ENCODE data around the gene FN1. TPM values are rescaled to one million over a fixed set of nuclear protein-coding genes. Genes with fewer than 3 reads are reported as not detected.

FN1 gene
- total and polyA plus RNA-seq, 4 donors, result 339 to 1,753 (median 934) TPM

GRCh38 chr2:215374642-215375466 lies 61.0 kb downstream of the FN1 start:
- Histone ChIP-seq H3K4me3 (no peak overlapping the region), H3K9ac (ENCODE audit: insufficient read depth in 1 of 2, low read length in 2 of 2) (no peak overlapping the region), H3K27me3 (ENCODE audit: control insufficient read depth in 3 of 3, insufficient read depth in 3 of 3, low read length in 2 of 3) (no peaks in the 10 kb centered on the region), H3K9me3 (ENCODE audit: control insufficient read depth in 4 of 4, insufficient read depth in 3 of 4, low read length in 3 of 4) (no peaks in the 10 kb centered on the region), H3K4me1 (ENCODE audit: control insufficient read depth in 5 of 5, insufficient read depth in 5 of 5, low read length in 5 of 5) (no peaks in the 10 kb centered on the region), H3K27ac (ENCODE audit: low read depth in 1 of 2, low read length in 1 of 2) (no peak overlapping the region), H3K36me3 (ENCODE audit: control insufficient read depth in 4 of 4, insufficient read depth in 4 of 4, low read length in 4 of 4) (peaks cover 17 to 75% (median 46%) of the 10 kb centered on the region in 4 donors)
- TF ChIP-seq CTCF (IDR thresholded peaks at IDR 0.05; ENCODE audit: control extremely low read depth, extremely low read depth), result no peak
- WGBS, 2 donors, result 95 to 97% methylated on average over 10 of the region's 10 CpGs
- DNase-seq, result no peak
- ATAC-seq (ENCODE audit: insufficient read depth, low FRiP score), result no peak

- no peak overlapping the region for H3K4me3 ChIP-seq
- peaks cover 14 to 76% (median 47%) of the 10 kb centered on the region in 4 donors for H3K36me3 ChIP-seq (ENCODE audit: control insufficient read depth in 4 of 4, insufficient read depth in 4 of 4, low read length in 4 of 4)
- ATAC-seq (ENCODE audit: insufficient read depth, low FRiP score) (no peak), DNase-seq (no peak)
- H3K27me3 ChIP-seq (ENCODE audit: control insufficient read depth in 3 of 3, insufficient read depth in 3 of 3, low read length in 2 of 3), result no peaks in the 10 kb centered on the region
- no peak for TF ChIP-seq CTCF (IDR thresholded peaks at IDR 0.05; ENCODE audit: control extremely low read depth, extremely low read depth)
- 88 to 92% methylated on average over 1 of the region's 1 CpG for WGBS, 2 donors
- no peak overlapping the region for H3K27ac ChIP-seq (ENCODE audit: low read depth in 1 of 2, low read length in 1 of 2)
- no peaks in the 10 kb centered on the region for H3K4me1 ChIP-seq (ENCODE audit: control insufficient read depth in 5 of 5, insufficient read depth in 5 of 5, low read length in 5 of 5)
- H3K9me3 ChIP-seq (ENCODE audit: control insufficient read depth in 4 of 4, insufficient read depth in 3 of 4, low read length in 3 of 4), result no peaks in the 10 kb centered on the region
- no peak overlapping the region for H3K9ac ChIP-seq (ENCODE audit: insufficient read depth in 1 of 2, low read length in 2 of 2)
Measured at GRCh38 chr2:215374002-215374401, 61.9 kb downstream of the FN1 start.

GRCh38 chr2:215372968-215373649 lies 62.8 kb downstream of the FN1 start:
- H3K9ac ChIP-seq (ENCODE audit: insufficient read depth in 1 of 2, low read length in 2 of 2), result no peak overlapping the region
- no peaks in the 10 kb centered on the region for H3K4me1 ChIP-seq (ENCODE audit: control insufficient read depth in 5 of 5, insufficient read depth in 5 of 5, low read length in 5 of 5)
- H3K9me3 ChIP-seq (ENCODE audit: control insufficient read depth in 4 of 4, insufficient read depth in 3 of 4, low read length in 3 of 4), result no peaks in the 10 kb centered on the region
- H3K27me3 ChIP-seq (ENCODE audit: control insufficient read depth in 3 of 3, insufficient read depth in 3 of 3, low read length in 2 of 3), result no peaks in the 10 kb centered on the region
- H3K4me3 ChIP-seq, result no peak overlapping the region
- TF ChIP-seq CTCF (IDR thresholded peaks at IDR 0.05; ENCODE audit: control extremely low read depth, extremely low read depth), result no peak
- peaks cover 13 to 71% (median 44%) of the 10 kb centered on the region in 4 donors for H3K36me3 ChIP-seq (ENCODE audit: control insufficient read depth in 4 of 4, insufficient read depth in 4 of 4, low read length in 4 of 4)
- no peak for DNase-seq
- 94 to 96% methylated on average over 9 of the region's 9 CpGs for WGBS, 2 donors
- ATAC-seq (ENCODE audit: insufficient read depth, low FRiP score), result no peak
- H3K27ac ChIP-seq (ENCODE audit: low read depth in 1 of 2, low read length in 1 of 2), result no peak overlapping the region
